KMS-11 (cell line): ENCODE data around the gene NUDCD3.

Experiments used
- H2AFZ ChIP-seq: fragments of 200-600 bp; sonication (generic); 2 replicates; pipeline ENCODE4 v1.6.1; 2016; ENCODE audit warnings: antibody characterized with exemption, mixed run types, low read depth
- H3K27ac ChIP-seq: fragments of 200-600 bp; sonication (generic); 2 replicates; pipeline ENCODE4 v1.6.1; 2016; ENCODE audit warnings: mild to moderate bottlenecking, mixed run types
- H3K27me3 ChIP-seq: fragments of 200-600 bp; sonication (generic); 2 replicates; pipeline ENCODE4 v1.6.1; 2017; ENCODE audit warnings: mild to moderate bottlenecking, low read depth, mixed run types, moderate library complexity; ENCODE audit not compliant: insufficient read depth
- H3K36me3 ChIP-seq: fragments of 200-600 bp; sonication (generic); 2 replicates; pipeline ENCODE4 v1.6.1; 2017; ENCODE audit warnings: mild to moderate bottlenecking, mixed run types; ENCODE audit not compliant: insufficient read depth
- H3K4me1 ChIP-seq: fragments of 200-600 bp; sonication (generic); 2 replicates; pipeline ENCODE4 v1.6.1; 2016; ENCODE audit warnings: mild to moderate bottlenecking, low read depth, mixed run types; ENCODE audit not compliant: poor library complexity, severe bottlenecking
- H3K4me2 ChIP-seq: fragments of 200-600 bp; sonication (generic); 2 replicates; pipeline ENCODE4 v1.7.0; 2016; ENCODE audit warnings: mild to moderate bottlenecking, mixed run types
- H3K4me3 ChIP-seq: fragments of 200-600 bp; sonication (generic); IDR thresholded peaks from 2 replicates; pipeline ENCODE4 v1.6.1; 2017; ENCODE audit warnings: low read depth, low read length, mixed read lengths; ENCODE audit not compliant: insufficient read depth
- H3K79me2 ChIP-seq: fragments of 200-600 bp; sonication (generic); 2 replicates; pipeline ENCODE4 v1.6.1; 2016; ENCODE audit warnings: low read depth, mixed run types; ENCODE audit not compliant: insufficient read depth
- H3K9ac ChIP-seq: fragments of 200-600 bp; sonication (generic); 2 replicates; pipeline ENCODE4 v1.6.1; 2016; ENCODE audit warnings: mild to moderate bottlenecking, mixed run types
- H4K20me1 ChIP-seq: fragments of 200-600 bp; sonication (generic); 2 replicates; pipeline ENCODE4 v1.6.1; 2016; ENCODE audit warnings: mild to moderate bottlenecking, mixed run types; ENCODE audit not compliant: insufficient read depth
- CTCF ChIP-seq: fragments of 200-600 bp; sonication (generic); conservative IDR thresholded peaks from 2 replicates; pipeline ENCODE4 v1.6.1; 2017; ENCODE audit warnings: low read depth, mild to moderate bottlenecking, antibody characterized with exemption, low read length, moderate library complexity, mixed read lengths

The NUDCD3 gene

GRCh38 chr7:44329888-44330287 lies 160.6 kb downstream of the NUDCD3 start:
- no peaks in the 10 kb centered on the region for H3K36me3 ChIP-seq
- H4K20me1 ChIP-seq: no peaks in the 10 kb centered on the region
- H3K9ac ChIP-seq: no peak overlapping the region
- no peak overlapping the region for H3K4me2 ChIP-seq
- no peaks in the 10 kb centered on the region for H3K27me3 ChIP-seq
- H3K4me1 ChIP-seq: no peaks in the 10 kb centered on the region
- H2AFZ ChIP-seq: no peak overlapping the region
- H3K4me3 ChIP-seq: no peak overlapping the region
- no peaks in the 10 kb centered on the region for H3K79me2 ChIP-seq
- no peak for TF ChIP-seq CTCF
- H3K27ac ChIP-seq: no peak overlapping the region
